Measurements from ENCODE around the gene MMP11. TPM values are rescaled to one million over a fixed set of nuclear protein-coding genes. Genes with fewer than 3 reads are reported as not detected.
A peak's percentile ranks its signal among the peaks of the same experiment; 100 is the strongest.

The MMP11 gene
- total and polyA plus RNA-seq, 2 experiments from 2014 or later = 5.3 to 17.4 TPM

GRCh38 chr22:23767303-23767672 is 5.4 kb upstream of the MMP11 start:
- H3F3A ChIP-seq (replicated peaks; ENCODE audit: low read depth) = peaks cover 8% of the 10 kb centered on the region
- H3K27ac Mint-ChIP-seq = no peak overlapping the region
- H3K4me2 ChIP-seq = peak overlapping the region; percentile 99
- ATAC-seq (peak; percentile 5), DNase-seq (ENCODE audit: low spot score) (no peak)
- peaks cover 39% of the 10 kb centered on the region for H3K4me1 Mint-ChIP-seq
- no peak overlapping the region for H2AFZ ChIP-seq
- peak overlapping the region; percentile 92 for H3K4me3 ChIP-seq
- peak overlapping the region; percentile 83 for H3K4me3 Mint-ChIP-seq
- no peaks in the 10 kb centered on the region for H3K9me2 ChIP-seq (ENCODE audit: insufficient read depth)
- peaks cover 14% of the 10 kb centered on the region for H3K36me3 Mint-ChIP-seq (ENCODE audit: low read depth)
- peaks cover 30% of the 10 kb centered on the region for H3K27me3 Mint-ChIP-seq (ENCODE audit: insufficient read depth, low read depth, poor library complexity)
- H3K4me1 ChIP-seq (ENCODE audit: insufficient read depth) = peaks cover 29% of the 10 kb centered on the region
- H3K27ac ChIP-seq (ENCODE audit: low read depth) = no peak overlapping the region
- H3K27me3 ChIP-seq (ENCODE audit: insufficient read depth) = peaks cover 20% of the 10 kb centered on the region
- no peak for TF ChIP-seq NANOG (IDR thresholded peaks at IDR 0.05; ENCODE audit: borderline replicate concordance)
- TF ChIP-seq, protein P1, sequence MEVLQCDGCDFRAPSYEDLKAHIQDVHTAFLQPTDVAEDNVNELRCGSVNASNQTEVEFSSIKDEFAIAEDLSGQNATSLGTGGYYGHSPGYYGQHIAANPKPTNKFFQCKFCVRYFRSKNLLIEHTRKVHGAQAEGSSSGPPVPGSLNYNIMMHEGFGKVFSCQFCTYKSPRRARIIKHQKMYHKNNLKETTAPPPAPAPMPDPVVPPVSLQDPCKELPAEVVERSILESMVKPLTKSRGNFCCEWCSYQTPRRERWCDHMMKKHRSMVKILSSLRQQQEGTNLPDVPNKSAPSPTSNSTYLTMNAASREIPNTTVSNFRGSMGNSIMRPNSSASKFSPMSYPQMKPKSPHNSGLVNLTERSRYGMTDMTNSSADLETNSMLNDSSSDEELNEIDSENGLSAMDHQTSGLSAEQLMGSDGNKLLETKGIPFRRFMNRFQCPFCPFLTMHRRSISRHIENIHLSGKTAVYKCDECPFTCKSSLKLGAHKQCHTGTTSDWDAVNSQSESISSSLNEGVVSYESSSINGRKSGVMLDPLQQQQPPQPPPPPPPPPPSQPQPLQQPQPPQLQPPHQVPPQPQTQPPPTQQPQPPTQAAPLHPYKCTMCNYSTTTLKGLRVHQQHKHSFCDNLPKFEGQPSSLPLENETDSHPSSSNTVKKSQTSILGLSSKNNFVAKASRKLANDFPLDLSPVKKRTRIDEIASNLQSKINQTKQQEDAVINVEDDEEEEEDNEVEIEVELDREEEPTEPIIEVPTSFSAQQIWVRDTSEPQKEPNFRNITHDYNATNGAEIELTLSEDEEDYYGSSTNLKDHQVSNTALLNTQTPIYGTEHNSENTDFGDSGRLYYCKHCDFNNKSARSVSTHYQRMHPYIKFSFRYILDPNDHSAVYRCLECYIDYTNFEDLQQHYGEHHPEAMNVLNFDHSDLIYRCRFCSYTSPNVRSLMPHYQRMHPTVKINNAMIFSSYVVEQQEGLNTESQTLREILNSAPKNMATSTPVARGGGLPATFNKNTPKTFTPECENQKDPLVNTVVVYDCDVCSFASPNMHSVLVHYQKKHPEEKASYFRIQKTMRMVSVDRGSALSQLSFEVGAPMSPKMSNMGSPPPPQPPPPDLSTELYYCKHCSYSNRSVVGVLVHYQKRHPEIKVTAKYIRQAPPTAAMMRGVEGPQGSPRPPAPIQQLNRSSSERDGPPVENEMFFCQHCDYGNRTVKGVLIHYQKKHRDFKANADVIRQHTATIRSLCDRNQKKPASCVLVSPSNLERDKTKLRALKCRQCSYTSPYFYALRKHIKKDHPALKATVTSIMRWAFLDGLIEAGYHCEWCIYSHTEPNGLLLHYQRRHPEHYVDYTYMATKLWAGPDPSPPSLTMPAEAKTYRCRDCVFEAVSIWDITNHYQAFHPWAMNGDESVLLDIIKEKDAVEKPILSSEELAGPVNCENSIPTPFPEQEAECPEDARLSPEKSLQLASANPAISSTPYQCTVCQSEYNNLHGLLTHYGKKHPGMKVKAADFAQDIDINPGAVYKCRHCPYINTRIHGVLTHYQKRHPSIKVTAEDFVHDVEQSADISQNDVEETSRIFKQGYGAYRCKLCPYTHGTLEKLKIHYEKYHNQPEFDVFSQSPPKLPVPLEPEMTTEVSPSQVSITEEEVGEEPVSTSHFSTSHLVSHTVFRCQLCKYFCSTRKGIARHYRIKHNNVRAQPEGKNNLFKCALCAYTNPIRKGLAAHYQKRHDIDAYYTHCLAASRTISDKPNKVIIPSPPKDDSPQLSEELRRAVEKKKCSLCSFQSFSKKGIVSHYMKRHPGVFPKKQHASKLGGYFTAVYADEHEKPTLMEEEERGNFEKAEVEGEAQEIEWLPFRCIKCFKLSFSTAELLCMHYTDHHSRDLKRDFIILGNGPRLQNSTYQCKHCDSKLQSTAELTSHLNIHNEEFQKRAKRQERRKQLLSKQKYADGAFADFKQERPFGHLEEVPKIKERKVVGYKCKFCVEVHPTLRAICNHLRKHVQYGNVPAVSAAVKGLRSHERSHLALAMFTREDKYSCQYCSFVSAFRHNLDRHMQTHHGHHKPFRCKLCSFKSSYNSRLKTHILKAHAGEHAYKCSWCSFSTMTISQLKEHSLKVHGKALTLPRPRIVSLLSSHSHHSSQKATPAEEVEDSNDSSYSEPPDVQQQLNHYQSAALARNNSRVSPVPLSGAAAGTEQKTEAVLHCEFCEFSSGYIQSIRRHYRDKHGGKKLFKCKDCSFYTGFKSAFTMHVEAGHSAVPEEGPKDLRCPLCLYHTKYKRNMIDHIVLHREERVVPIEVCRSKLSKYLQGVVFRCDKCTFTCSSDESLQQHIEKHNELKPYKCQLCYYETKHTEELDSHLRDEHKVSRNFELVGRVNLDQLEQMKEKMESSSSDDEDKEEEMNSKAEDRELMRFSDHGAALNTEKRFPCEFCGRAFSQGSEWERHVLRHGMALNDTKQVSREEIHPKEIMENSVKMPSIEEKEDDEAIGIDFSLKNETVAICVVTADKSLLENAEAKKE (CRISPR knock-in tag; IDR thresholded peaks at IDR 0.05) = no peak
- TF ChIP-seq EZH2phosphoT487 (IDR thresholded peaks at IDR 0.05; ENCODE audit: unreplicated experiment) = no peak
- no peak for TF ChIP-seq ZNF114 (CRISPR knock-in tag; IDR thresholded peaks at IDR 0.05)
- no peak for TF ChIP-seq POLR2AphosphoS5 (IDR thresholded peaks at IDR 0.05; ENCODE audit: low read depth)
- TF ChIP-seq, protein P2, sequence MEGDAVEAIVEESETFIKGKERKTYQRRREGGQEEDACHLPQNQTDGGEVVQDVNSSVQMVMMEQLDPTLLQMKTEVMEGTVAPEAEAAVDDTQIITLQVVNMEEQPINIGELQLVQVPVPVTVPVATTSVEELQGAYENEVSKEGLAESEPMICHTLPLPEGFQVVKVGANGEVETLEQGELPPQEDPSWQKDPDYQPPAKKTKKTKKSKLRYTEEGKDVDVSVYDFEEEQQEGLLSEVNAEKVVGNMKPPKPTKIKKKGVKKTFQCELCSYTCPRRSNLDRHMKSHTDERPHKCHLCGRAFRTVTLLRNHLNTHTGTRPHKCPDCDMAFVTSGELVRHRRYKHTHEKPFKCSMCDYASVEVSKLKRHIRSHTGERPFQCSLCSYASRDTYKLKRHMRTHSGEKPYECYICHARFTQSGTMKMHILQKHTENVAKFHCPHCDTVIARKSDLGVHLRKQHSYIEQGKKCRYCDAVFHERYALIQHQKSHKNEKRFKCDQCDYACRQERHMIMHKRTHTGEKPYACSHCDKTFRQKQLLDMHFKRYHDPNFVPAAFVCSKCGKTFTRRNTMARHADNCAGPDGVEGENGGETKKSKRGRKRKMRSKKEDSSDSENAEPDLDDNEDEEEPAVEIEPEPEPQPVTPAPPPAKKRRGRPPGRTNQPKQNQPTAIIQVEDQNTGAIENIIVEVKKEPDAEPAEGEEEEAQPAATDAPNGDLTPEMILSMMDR (conservative IDR thresholded peaks at IDR 0.05; ENCODE audit: low read depth in 2 of 2) = no peak
- TF ChIP-seq JUNB (IDR thresholded peaks at IDR 0.05; ENCODE audit: unreplicated experiment) = no peak
- no peak for TF ChIP-seq CREB1 (CRISPR knock-in tag; IDR thresholded peaks at IDR 0.05; ENCODE audit: low read depth)
- TF ChIP-seq ETS1 (IDR thresholded peaks at IDR 0.05) = no peak
- no peak for TF ChIP-seq STAT1 (IDR thresholded peaks at IDR 0.05; ENCODE audit: unreplicated experiment)
- H4K20me1 ChIP-seq (replicated peaks; ENCODE audit: insufficient read depth) = no peaks in the 10 kb centered on the region
- H3K79me2 ChIP-seq (replicated peaks; ENCODE audit: insufficient read depth) = no peaks in the 10 kb centered on the region
- H3K36me3 ChIP-seq (ENCODE audit: insufficient read depth) = no peaks in the 10 kb centered on the region; the same call in 1 of the 2 replicates
- no peaks in the 10 kb centered on the region for H3K9me3 Mint-ChIP-seq
